NCI-H2196 (cell line): ENCODE results near the gene ZNF598.
A peak's percentile ranks its signal among the peaks of the same experiment; 100 is the strongest.
"Not testable (repeated sequence)": the region's sequence is repeated elsewhere in the genome, so short reads cannot be mapped to it uniquely, and the experiment has no call there.

ENCODE experiments used
- DNase-seq: peaks from one replicate; lab custom pipeline; 2025; ENCODE audit not compliant: unreplicated experiment; lab: John Stamatoyannopoulos, UW

The ZNF598 gene

DNA sequence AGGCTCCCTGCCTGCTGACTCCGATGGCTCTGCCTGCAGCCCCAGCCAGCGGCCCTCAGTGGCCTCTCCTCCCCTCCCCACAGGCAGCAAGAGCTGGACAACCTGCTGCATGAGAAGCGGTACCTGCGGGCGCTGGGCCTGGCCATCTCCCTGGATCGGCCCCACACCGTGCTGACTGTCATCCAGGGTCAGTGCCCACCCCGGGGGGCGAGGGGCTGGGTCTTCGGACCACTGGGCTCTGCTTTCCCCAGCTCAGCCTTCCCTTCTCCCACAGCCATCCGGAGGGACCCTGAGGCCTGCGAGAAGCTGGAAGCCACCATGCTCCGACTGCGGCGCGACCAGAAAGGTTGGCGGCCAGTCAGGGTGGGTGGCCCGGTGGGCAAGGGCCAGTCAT is 31.7 kb downstream of the ZNF598 start:
- no peak for DNase-seq

DNA sequence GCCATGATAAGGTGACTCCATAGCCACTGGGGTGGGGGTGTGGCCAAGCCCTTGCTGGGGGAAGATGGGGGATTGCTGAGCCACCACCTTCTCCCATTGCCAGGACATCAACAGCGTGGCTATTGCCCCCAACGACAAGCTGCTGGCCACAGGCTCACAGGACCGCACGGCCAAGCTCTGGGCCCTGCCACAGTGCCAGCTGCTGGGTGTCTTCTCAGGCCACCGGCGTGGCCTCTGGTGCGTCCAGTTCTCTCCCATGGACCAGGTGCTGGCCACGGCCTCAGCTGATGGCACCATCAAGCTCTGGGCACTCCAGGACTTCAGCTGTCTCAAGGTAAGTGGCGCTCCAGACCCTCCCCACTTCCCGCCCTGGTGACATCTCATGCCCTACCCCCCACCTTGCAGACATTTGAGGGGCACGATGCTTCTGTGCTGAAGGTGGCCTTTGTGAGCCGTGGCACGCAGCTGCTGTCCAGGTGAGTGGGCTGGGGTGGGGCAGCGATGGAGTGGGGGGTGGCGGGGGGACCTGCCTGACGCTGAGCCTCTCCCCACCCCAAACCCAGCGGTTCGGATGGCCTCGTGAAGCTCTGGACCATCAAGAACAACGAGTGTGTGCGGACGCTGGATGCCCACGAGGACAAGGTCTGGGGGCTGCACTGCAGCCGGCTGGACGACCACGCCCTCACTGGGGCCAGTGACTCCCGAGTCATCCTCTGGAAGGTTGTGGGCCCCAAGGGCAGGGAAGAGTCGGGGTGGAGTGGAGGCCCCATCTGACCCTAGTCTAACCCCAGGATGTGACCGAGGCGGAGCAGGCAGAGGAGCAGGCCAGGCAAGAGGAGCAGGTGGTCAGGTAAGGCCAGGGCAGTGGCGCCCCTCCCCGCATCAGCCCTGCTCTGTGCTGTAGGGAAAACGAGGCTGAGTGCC is 32.4 kb downstream of the ZNF598 start:
- no peak for DNase-seq

DNA sequence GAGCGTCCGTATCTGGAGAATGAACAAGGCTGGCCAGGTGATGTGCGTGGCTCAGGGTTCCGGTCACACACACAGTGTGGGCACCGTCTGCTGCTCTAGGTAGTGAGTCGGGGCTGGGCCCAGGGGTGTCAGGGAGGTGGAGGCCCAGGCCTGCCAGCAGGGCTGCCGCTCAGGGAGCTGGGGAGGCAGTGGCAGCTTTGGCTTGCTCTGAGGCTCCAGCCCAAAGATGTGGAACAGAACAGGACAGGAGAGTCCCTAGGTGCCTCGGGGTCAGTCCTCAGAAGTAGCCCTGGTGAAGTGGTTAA is 33.5 kb downstream of the ZNF598 start:
- DNase-seq = no peak

GRCh38 chr16:1975432-1976215 is 34.0 kb downstream of the ZNF598 start:
- DNase-seq = no peak

GRCh38 chr16:1974157-1975070 is 35.2 kb downstream of the ZNF598 start:
- no peak for DNase-seq

- no peak for DNase-seq
Measured at GRCh38 chr16:1973461-1974156, 36.0 kb downstream of the ZNF598 start.

DNA sequence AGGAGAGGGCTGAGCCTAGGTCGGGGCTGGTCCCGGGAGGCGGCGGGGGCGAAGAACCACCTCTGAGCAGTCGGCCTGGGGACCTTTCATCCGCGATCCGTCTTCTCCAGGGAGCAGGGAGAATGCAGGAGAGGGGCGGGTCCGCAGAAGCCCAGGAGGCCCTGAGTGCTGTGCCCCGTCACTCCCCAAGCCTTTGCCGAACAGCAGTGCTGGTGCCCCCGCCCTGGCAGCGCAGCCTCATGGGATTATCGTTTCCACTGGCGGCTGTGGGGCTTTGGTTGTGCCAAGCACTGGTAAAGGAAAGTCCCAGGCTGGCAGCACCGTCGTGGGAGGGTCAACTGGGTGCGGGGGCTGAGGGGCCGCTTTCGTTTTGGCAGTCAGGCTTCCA is 37.1 kb downstream of the ZNF598 start:
- DNase-seq = no peak

DNA sequence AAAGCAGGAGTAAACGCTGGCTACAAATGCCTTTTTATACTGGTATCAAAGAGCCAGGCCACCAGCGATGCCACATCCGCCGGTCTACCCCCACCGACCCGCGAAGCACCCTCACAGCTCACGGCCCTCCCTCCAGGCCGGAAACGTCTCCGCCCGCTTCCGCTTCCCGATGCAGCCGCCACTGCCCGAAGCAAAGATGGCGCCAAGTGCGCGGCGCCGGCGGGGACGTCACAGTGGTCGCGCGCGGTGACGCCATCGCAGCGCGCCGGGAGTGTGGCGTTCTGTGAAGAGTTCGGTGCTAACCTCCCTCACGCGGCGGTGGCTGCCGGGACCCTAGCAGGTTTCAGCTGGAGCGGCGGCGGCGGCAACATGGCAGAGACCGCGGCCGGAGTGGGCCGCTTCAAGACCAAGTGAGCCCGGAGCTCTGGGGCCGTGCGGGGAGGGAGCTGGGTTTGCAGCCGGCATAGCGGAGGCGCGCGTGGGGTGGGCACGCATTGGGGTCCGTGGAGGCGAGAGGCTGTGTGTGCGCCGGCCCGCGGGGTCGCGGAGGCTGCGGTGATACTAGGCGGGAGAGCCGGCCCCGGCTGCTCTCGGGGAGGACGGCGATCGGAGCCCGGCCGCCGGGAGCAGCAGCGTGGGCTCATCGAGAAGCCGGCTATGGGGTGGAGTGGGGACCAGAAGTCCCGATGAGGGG is 37.7 kb downstream of the ZNF598 start, which contains the start of gene TBL3:
TBL3 (plus strand) TSS at position 258 of the 694 bp plus-strand sequence; CDS start at position 370, 112 bp downstream.
- DNase-seq = peak; percentile 94

DNA sequence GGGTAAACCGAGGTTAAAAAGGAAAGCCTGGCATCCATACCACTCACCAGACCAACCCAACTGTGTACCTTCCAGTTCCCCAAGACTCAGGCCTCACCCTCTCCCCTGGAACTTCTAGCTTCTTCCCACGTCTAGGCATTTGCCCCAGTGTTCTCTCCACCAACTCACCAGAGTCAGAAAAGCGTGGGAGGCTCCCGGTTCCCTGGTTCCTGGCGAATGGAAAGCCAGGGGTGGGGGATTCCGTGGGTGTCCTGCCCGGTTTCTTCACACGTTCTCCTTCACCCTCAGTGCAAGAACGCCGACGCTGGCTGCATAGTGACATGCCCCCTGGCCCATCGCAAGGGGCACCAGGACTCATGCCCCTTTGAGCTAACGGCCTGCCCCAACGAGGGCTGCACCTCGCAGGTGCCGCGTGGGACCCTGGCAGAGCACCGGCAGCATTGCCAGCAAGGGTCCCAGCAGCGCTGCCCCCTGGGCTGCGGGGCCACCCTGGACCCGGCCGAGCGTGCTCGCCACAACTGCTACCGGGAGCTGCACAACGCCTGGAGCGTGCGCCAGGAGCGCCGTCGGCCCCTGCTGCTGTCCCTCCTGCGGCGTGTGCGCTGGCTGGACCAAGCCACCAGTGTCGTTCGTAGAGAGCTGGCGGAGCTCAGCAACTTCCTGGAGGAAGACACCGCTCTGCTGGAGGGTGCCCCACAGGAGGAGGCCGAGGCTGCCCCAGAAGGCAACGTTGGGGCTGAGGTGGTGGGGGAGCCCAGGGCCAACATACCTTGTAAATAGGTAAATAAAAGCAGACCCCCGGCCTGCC is 41.3 kb downstream of the ZNF598 start:
- DNase-seq = no peak

DNA sequence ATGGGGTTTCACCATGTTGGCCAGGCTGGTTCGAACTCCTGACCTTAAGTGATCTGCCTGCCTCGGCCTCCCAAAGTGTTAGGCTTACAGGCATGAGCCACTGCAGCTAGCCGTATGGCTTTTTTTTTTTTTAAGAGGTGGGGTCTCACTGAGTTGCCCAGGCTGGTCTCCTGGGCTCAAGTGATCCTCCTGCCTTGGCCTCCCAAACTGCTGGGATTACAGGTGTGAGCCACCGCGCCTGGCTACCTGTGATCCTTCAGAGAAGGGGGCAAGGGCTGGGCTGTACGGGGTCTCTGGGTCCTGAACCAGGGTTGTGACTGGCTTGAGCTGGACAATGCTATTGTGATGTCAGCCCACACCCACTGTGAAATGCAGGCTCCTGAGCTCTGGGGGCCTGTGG is 43.2 kb downstream of the ZNF598 start, which contains the start of gene RNF151:
RNF151 (plus strand) TSS at position 397 of the 400 bp plus-strand sequence. CDS start 26 bp downstream, outside the sequence.
- no peak for DNase-seq

DNA sequence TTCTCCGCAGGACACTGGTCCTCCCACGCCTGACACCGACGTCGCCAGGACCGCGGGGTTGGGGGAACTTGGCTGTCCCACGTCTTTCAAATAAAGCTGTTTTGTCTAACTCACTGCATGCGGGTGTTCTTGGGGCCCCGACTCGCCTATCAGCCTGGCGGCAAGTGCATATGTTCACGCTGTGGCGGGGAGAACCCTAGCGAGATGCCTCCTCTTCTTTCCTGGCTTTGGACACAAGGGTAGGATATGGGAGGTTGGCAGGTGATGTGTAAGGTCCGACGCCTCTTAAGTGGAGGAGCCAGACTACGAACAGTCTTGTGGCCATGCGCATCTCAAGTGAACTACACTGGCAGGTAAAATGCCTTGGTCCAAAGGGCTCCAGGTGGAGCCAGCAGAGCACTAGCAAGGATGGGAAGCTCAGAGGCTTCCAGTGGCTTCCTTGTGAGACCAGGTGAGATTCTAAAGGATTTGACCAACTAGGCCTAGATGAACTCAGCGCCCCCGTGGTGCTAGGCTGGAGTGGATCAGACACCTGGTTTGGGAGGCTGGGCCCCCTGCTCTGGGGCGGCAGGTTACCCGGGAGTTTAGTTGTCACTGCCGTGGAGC is 44.1 kb downstream of the ZNF598 start:
- DNase-seq = no peak

- DNase-seq = peak; percentile 98
Measured at GRCh38 chr16:1964506-1965395, 44.9 kb downstream of the ZNF598 start, which contains the start of gene RPS2. RPS2 (minus strand) TSS chr16:1964826; CDS start chr16:1964625, 201 bp downstream.

DNA sequence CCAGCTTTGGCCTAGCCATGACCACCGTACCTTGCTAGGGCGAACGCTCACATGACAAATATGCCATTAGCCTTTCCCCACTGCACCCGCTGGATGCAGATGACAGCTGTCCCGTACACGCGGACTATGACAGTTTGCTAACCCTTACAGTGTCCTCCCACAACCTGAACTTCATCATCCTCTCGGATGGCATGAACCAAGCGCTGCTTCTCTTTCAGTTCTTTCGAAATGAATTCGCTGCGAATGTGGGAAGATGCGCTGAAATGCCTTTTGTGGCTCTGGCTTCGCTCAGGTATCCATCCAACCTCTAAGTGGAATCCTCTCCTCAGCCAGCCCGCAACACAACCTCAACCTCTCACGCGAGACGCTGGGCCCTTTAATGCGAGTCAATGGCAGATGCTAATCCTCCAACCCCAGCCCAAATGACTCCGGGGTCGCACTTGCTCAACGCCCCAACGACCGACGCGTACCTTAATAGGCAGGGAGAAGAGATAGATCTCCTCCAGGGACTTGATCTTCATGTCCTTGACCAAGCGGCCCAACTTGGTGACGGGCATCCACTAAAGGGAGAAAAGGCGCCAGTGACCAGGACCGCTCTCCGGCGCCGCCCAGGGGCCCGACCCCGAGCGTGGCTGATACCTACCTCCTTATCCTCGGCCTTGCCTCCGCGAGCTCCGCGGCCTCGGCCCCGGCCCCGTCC is 45.7 kb downstream of the ZNF598 start:
- peak; percentile 35 for DNase-seq

- not testable (repeated sequence) for DNase-seq
Measured at GRCh38 chr16:1962161-1963153, 47.2 kb downstream of the ZNF598 start.

- no peak for DNase-seq
Measured at GRCh38 chr16:1961651-1962067, 48.0 kb downstream of the ZNF598 start.
